GM19467 (cell line): Measurements from ENCODE around the gene HABP2.

ENCODE experiments used
- ATAC-seq: cut with Tn5 transposase; IDR thresholded peaks from one replicate; pipeline ENCODE4 v1.9.1; 2021; ENCODE audit warnings: mild to moderate bottlenecking, moderate library complexity; ENCODE audit not compliant: unreplicated experiment

Gene HABP2

DNA sequence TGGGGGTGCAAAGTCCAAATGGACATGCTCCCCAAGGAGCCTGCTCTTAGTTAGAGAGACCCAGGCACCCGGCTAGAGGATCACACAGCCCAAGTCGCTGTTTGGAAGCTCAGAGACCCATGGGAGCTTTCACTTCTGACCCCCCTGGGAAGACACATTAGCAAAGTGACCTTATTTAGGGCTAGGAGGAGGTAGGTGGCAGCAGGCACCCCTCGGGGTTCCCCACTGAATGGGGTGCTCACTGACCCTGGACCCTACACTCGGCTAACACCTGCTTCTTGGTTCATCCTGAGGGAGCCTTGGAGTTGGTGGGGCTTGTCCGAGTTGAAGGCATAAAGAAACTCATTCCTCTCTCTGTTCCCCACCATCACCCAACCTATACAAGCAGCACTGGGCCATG lies 27.1 kb upstream of the HABP2 start:
- no peak for ATAC-seq

DNA sequence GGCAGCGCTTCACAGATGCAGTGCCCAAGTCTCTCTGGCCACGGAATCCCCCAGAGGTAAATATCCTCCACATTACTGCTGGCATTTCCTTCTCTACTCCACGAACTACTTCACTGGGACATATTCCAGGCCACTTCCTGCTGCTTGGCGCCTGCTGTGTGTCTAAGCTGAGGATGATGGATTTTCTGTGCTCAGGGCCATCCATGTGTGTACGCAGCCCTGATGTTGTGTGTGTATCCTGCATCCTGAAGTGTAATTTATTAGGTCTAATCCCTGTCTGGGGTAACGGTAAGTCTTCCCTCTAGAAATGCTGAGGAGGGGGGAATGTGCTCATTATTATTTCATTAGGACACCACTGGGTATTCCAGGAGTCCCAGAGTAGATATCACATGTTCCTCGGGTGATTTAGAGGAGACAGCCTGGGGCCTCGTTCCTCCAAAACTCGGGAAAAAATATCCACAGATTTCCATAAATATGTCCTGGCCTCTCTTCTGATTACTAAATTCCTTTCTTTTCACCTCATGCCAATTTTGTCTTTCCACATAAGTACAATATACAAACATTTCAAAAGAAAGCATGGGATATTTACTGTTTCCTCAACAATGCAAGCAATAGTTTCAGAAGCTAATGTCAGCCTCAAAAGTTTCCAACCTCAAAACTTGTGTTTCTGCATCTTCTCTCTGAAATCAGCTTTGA lies 25.5 kb upstream of the HABP2 start:
- no peak for ATAC-seq

DNA sequence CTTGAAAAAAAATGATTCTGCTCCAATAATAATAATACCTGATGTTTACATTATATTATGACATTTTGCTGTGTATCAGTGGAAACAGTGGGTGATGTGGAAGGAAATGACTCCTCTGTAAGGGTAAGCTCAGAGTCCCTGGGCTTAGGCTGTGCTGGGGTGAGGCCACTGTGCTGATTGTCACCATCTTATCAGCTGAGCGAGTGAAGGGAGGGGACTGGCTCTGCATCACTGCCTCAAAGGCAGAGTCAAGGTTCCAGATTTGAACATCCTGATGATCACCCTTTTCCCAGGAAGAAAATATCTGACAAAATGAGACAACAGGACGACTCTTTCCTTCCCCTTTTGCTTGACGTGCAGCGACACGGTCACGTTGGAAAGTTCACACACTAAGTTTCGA lies 24.0 kb upstream of the HABP2 start:
- no peak for ATAC-seq

DNA sequence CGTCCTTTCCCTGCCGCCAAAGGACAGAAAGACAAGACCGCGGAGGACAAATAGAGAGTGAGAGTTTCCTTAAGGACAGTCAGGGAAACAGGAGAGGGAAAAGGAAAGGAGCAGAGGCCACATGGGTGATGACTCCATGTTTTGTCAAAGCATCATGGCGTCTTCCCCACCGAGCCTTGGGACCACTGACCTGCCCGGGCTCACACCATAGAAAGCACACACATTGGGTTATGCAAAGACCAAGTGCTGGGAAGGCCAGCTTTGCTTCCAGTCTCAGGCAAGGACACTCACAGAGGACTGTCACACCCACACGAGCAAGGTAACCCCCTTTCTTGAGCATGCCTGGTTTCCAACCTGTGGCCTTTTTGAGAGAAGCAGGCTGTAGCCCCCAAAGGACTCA lies 23.3 kb upstream of the HABP2 start:
- ATAC-seq: no peak

DNA sequence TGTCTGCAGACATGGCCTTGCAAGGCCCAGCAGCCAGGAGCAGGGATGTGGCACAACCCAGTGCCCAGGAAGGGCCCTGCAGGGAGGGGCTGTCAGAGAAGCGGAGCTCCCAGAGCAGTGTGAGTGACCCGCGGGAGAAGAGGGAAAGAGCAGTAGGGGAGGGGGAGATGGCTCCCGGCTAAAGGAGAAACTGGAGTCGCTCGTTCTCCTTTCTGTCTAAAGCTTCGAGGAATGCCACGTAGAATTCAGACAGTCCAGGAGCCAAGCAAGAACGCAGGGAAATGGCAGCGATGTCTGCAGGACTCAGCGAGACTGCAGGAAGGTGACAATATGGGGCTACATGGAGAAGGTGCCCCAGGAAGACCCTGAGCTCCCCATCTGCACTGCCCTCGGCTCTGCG lies 22.4 kb upstream of the HABP2 start:
- no peak for ATAC-seq

DNA sequence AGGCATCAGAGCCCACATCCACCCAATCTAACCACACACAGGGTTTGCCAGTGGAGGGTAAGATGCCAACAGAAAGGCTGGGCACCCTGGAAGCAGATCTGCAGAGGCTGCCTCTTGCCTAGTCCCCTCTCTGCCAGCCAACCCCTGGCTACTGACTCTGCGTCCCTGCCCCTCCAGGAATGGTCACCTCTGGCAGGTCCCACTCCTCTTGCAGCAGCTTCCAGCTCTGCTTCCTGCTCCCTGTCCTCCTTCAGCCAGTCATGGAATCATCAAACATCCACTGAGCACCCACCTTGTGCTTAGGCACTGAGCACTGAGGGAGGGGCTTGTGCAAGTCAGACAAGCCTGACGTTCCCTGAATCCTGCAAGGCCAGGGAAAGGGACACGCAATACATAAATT lies 20.1 kb upstream of the HABP2 start:
- no peak for ATAC-seq

DNA sequence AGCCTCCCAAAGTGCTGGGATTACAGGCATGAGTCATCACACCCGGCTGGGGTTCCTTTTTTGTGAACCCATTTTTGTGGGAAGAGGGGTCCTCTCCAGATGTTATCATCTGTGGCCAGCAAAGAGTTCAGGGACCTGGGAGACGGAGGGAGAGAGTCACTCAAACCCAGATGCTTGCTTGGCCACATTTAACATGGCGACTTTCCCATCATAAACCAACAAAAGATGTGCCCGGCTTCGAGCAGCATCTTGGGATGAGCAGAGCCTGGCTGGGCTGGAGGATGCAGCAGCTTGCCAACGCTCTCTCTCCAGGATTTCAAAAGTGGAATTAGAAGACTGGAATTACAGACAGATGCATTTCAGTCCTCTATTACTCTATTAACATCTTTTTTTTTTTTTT lies 19.1 kb upstream of the HABP2 start:
- ATAC-seq: no peak

DNA sequence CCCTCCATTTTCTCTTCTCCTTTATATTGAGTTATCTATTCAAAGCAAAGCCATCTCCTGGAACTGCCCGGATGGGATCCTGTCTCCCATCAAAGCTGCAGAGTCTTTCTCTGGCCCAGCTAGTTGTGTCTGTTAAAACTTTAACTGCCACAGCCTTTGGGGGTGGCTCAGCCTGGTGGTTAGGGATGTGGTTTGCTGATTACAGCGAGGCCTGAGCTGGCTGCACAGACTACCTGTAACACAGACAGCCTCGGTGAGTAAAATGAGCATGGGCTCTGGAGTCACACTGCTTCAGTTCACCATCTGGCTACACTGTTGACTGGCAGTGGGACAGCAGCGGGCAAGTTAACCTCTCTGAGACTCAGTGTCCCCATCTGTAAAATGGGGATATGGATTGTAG lies 18.4 kb upstream of the HABP2 start:
- no peak for ATAC-seq

DNA sequence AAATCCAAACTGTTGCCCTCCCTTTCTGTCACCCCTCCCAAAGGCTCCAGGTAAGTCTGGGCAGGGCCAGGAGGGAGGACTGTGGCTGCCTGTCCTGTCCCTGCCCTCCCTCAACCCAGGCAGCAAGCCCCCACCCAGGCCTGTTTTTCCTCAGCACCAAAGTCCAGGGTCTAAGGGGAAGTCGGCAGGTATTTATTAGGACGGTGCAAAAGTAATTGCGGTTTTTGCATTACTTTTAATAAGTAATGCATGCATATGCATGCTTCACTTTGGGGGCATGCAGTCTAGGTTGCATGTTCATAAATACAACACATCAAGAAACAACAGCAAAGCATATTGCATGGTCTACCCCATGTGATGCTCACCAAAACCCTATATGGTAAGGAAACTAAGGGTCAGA lies 15.2 kb upstream of the HABP2 start:
- ATAC-seq: no peak

DNA sequence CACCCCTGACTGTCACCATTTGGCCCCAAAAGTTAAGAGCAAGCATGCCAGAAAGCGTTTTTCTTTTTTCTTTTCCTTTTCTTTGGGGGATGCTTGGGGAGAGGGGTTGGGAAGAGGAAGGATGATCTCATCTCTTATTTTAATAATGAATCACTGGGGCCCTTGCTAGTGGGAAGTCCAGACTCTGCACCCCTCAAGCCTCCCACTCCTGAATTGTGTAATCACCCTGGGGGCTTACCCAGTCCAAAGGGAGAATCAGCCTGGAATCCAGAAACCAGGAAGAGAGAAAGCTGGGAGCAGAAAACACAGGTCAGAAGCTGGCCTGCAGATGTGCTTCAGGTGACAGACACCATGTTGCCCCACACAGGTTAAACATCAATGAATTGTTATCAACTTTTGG lies 14.7 kb upstream of the HABP2 start:
- ATAC-seq: no peak

DNA sequence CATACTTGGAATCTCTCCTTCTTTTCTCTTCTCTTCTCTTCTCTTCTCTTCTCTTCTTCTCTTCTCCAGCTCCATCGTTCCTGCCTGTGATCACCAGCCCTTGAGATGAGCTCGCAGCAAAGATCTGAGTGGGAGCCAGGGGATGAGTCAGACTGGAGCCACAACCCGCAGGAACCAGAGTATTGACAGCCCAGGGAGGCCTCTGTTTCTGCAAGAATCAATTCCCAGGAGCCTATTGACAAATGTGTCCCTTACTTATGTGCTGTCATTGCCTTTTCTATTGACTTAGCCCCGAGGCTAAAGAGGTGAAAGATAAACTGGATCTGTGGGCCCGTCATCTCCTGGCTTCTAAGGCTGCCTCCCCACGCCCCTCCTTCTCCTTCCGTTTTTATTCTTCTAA lies 13.1 kb upstream of the HABP2 start:
- ATAC-seq: no peak

DNA sequence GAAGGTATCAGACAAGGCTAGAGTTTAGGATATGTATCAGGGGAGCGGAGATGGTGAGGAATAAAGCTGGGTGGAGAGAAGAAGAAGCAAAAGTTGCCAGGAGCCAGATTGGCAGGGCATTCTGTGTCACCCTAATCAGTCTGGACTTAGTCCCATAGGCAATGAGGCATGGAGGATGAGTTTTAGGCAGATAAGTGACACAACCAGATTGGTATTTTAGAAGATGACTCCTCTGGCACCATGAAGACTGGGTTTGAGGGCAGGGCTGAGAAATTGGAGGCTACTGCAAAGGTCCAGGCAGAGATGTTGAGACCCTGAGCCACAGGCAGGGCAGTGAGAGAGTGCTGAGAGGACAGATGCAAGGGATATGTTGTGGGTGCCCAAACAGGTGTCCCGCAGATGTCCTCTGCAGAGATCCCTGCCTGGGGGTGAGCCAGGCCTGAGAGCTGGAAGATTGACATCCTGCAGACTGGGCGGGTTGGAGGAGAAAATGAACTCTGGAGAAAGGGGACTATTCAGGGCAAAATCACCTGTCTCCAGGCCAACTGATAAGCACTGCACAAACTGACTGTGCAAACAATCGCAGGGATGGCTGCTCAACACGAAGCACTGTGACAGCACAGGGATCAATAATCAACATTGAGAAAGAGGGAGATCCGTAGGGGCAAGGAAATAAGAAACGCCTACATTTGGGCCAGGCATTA lies 11.9 kb upstream of the HABP2 start:
- ATAC-seq: no peak

DNA sequence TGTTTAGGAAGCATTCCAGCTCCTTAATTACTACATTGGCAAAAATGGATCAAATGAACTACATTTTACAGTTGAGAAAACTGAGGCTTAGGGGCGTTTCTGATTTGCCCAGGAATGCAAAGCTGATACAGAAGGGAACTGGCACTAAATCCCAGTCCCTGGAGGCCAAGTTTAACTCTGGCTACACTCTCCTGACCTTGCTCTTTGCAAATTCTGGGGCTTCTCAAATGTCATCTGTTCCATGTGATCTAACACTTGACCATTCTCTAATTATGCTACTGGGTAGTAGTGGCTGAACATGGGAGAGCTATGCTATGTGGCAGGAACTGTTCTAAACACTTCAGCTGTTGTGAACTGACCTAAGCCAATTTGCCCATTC lies 11.3 kb upstream of the HABP2 start:
- ATAC-seq: no peak

DNA sequence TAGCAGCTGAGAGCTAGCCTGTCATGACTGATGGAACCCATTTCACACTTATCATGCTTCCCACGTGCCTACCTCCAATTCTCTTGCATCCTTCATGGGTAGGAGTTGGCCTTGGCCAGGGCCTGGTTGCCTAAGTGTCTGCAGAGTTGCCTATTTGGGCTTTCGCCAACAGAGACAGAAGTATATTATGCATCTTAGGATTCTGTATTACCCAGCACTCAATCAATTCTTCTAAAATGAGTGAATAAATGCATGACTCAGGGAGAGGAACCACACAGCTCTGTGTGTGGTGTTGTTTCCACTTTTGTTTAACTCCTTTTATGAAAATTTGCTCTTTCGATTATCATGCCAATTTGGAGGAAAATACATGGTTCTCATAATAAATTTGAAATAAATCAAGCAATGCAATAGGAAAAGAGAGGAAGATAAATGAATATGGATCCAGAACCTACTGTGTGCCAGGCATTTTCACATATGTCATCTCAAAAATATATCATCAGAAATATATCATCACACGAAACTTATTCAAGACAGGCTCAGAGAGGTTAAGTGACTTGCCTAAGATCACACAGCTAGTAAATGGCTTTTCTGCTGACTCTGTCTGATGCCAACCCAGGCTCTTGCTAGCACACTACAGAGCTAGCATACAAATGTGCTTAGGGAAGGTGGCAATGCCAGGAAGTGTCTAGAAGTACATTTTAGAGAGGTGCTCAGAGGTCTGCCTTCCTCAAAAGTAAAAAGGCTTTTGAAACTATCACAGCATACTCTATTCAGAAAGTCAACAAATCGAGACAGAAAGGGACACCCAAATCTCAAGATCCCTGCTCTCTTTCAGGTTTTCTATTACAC lies 9.5 kb upstream of the HABP2 start:
- no peak for ATAC-seq

DNA sequence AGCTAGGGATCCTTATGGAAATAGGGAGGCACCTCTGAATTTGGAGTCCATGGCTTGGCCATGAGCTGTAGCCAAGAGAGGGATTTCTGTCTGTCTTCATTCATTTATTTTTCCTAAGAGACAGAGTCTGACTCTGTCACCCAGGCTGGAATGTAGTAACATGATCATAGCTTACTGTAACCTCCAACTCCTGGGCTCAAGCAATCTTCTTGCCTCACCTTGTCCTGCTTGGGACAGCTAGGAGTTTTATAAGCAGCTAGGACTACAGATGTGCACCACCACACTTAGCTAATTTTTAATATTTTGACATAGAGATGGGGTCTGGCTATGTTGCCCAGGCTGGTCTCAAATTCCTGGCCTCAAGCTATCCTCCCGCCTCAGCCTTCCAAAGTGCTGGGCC lies 8.5 kb upstream of the HABP2 start:
- ATAC-seq: no peak

DNA sequence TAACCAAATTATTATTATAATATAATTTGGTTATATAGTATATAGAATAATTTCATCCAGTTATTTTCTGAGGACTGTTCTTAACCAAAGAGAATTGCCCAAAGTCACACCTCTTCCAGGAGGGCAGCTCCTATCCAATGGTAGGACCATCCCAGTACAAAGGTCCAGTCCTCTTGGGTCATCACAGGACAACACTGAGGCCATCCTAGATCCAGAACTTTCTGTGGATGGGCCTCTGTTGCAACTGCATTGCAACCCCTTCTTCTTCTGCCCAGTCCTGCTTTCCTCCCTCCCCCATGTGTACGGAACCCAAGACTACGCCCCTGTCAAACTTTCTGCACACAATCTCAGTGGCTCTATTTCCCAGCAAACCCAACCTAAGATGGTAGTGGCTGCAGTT lies 5.4 kb upstream of the HABP2 start:
- no peak for ATAC-seq

DNA sequence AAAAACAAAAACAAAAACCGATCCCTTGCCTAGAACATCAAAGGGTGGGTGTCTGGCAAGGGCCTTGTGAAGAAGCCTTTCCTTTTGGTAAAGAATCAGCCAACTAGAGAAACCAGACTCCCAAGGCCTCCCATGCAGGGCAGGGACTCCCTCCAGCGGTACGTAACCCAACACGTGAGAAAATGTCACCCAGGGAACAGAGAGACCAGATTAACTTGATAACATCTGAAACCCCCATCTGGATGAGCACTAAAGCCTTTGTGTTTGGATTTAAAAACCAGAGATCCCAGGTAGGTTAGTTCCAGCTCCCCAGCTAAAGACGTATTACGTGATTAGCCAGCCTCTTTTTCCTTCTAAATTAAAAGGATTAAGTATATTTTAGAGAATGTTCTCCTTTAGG lies 3.0 kb upstream of the HABP2 start:
- ATAC-seq: no peak

DNA sequence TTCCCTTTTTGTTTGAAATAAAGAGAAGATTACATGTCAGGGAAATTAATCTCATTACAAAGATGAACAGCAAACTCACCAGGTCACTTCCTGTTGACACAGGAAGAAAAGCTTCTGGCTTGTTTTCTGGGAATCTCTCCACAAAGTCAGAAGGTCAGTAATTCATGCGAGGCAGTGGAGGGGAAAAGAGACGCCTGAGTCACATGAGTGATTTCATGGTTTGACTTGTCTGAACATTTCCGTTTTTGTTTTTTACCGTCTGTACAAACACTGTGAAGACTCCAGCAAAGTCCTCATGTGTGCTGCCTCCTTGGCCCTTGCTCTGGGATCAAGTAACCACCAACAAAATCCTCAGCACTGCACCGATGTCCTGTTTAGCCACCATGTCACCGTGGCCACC lies 2.5 kb upstream of the HABP2 start:
- ATAC-seq: no peak

DNA sequence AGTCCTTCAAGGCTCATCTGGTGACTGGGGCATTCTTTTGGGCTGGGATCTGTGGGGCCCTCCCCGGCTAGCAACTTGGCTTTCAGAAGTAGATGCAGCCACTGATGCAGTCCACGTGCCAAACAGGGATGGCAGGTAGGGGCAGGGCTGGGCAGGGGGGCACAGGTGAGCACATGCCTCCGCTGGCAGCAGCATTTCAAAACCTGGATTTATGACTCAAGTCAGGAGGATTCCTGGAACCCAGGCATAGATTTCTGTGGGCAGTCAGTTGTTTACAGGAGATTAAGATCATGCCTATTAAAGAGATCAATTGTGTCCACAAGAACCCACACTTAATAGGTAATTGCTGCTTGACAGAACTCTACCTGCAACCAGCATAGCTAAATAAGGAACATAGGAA lies 839 bp upstream of the HABP2 start:
- ATAC-seq: no peak

DNA sequence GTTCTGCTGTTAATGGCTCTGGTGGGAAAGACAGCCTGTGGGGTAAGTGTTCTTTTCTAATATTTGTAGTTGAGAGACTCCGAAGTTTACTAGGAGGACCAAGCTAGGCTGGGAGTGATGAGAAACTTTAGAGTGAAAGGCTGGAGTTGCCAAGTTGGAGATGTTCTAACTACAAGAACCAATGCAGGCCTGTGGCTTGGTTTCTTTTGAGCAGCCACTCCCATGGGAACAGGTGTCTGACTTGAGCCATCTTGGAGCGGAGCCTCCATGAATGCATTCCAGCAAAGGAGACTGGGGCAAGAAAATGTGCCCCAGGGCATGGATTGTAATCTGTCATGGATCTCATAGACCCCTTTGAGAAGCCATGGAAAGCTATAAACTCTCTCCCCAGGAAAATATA lies 296 bp downstream of the HABP2 start:
- no peak for ATAC-seq

DNA sequence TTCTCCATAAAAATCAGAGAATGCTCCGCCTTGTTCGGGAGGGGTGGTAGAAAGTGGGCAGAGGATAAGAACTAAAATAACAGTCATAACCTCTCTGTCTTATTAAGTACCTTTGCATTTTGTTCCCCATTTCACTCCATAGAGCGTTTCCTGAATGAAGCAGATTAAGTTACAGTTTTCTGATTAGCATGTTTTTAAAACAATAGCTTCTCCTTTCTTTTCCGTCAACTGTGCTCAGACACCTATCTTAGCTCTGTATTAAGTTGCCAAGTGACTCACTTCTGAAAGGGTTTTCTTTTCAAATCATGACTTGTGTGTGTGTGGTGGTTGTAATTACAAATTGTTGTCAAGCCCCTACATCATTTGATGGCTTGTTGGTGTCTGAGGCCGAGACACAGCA lies 1.4 kb downstream of the HABP2 start:
- no peak for ATAC-seq

DNA sequence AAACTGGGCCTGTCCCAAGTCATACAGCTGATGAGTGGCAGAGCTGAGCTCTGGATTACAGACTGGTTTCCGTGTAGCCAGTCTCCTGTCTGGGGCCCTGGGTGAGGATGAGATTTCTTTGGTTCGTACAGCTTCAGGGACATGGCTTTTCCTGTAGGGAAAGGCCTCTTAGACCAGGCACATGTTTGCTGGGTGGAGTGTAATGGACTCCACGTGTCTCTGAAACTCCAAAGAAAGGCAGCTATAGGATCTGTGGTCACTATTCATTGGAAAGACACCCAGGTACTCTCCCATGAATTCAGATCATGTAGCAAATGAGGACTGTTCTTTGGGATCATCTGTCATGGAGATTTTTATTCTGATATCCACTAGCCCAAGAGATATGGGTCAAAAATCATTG lies 2.4 kb downstream of the HABP2 start:
- ATAC-seq: no peak
